PC-3 (cell line): Measurements from ENCODE around the gene PRDX6. TPM values are rescaled to one million over a fixed set of nuclear protein-coding genes. Genes with fewer than 3 reads are reported as not detected.
A peak's percentile ranks its signal among the peaks of the same experiment; 100 is the strongest.

Experiments used
- ATAC-seq: fragments of 200-7000 bp; cut with Tn5 transposase; 2 replicates; pipeline ENCODE4 v1.9.1; 2020; ENCODE audit warnings: mild to moderate bottlenecking, moderate library complexity
- BruUV-seq: library from RNA; stranded (reverse); fragments of 400-500 nt; replicated peaks from 2 replicates; lab custom pipeline; 2021; lab: Mats Ljungman, UMichigan
- CTCF ChIA-PET: fragments of 300-600 bp; sonication (Branson Sonifier 250); formaldehyde crosslinking; loops from one replicate; lab custom pipeline; 2022; ENCODE audit warnings: antibody characterized with exemption; lab: Charles Lee
- POLR2A ChIA-PET: fragments of 300-600 bp; sonication (Branson Sonifier 250); formaldehyde crosslinking; loops from one replicate; lab custom pipeline; 2022; ENCODE audit warnings: antibody characterized with exemption; ENCODE audit not compliant: unreplicated experiment; lab: Charles Lee
- DNase-seq: peaks from one replicate; pipeline ENCODE4 v3.0.0-alpha.2; 2015
- H2AFZ ChIP-seq: fragments of 300-600 bp; sonication (generic); 2 replicates; pipeline ENCODE4 v1.6.0; 2016; ENCODE audit warnings: antibody characterized with exemption, low read length
- H3F3A ChIP-seq: fragments of 300-600 bp; sonication (generic); one replicate; pipeline ENCODE4 v1.6.0; 2017; ENCODE audit warnings: antibody characterized with exemption, low read length, control low read depth, mild to moderate bottlenecking; ENCODE audit not compliant: unreplicated experiment
- H3K27ac ChIP-seq: fragments of 300-600 bp; sonication (generic); 2 replicates; pipeline ENCODE4 v1.5.1; 2016; ENCODE audit warnings: mild to moderate bottlenecking, low read length
- H3K27me3 ChIP-seq: fragments of 300-600 bp; sonication (generic); 2 replicates; pipeline ENCODE4 v1.6.1; 2016; ENCODE audit warnings: low read length, mixed read lengths
- H3K36me3 ChIP-seq: fragments of 300-600 bp; sonication (generic); 2 replicates; pipeline ENCODE4 v1.6.1; 2016; ENCODE audit warnings: low read depth, mixed run types, low read length, mixed read lengths
- H3K4me1 ChIP-seq: fragments of 300-600 bp; sonication (generic); 2 replicates; pipeline ENCODE4 v1.5.1; 2016; ENCODE audit warnings: low read length; ENCODE audit not compliant: insufficient read depth
- H3K4me2 ChIP-seq: fragments of 300-600 bp; sonication (generic); 2 replicates; pipeline ENCODE4 v1.6.0; 2016; ENCODE audit warnings: low read length
- H3K4me3 ChIP-seq: fragments of 300-600 bp; sonication (generic); 2 replicates; pipeline ENCODE4 v1.5.1; 2016; ENCODE audit warnings: mild to moderate bottlenecking, low read length, mixed read lengths
- H3K79me2 ChIP-seq: fragments of 300-600 bp; sonication (generic); 2 replicates; pipeline ENCODE4 v1.6.1; 2017; ENCODE audit warnings: low read length, mixed read lengths
- H3K9ac ChIP-seq: fragments of 300-600 bp; sonication (generic); 2 replicates; pipeline ENCODE4 v1.6.0; 2016; ENCODE audit warnings: mild to moderate bottlenecking, low read length
- H3K9me2 ChIP-seq: fragments of 300-600 bp; sonication (generic); replicated peaks from 2 replicates; pipeline ENCODE4 v1.6.1; 2016; ENCODE audit warnings: mixed run types, low read length, mixed read lengths
- H3K9me3 ChIP-seq: fragments of 300-600 bp; sonication (generic); 2 replicates; pipeline ENCODE4 v1.6.1; 2016; ENCODE audit warnings: low read length, mixed read lengths
- H4K20me1 ChIP-seq: fragments of 300-600 bp; sonication (generic); 2 replicates; pipeline ENCODE4 v1.6.1; 2016; ENCODE audit warnings: low read length, mixed read lengths
- CTCF ChIP-seq: fragments of 300-600 bp; sonication (generic); conservative IDR thresholded peaks from 2 replicates; pipeline ENCODE4 v1.5.1; 2017; ENCODE audit warnings: antibody characterized with exemption, low read depth, mild to moderate bottlenecking, low read length
- EZH2 ChIP-seq: fragments of 300-600 bp; sonication (generic); IDR thresholded peaks from one replicate; pipeline ENCODE4 v1.6.1; 2017; ENCODE audit warnings: antibody characterized with exemption, mild to moderate bottlenecking, low read length; ENCODE audit not compliant: unreplicated experiment
- EZH2phosphoT487 ChIP-seq: fragments of 300-600 bp; sonication (generic); IDR thresholded peaks from 2 replicates; pipeline ENCODE4 v1.6.1; 2018; ENCODE audit warnings: mild to moderate bottlenecking, antibody characterized with exemption, low read length, borderline replicate concordance
- intact Hi-C: fragments of 100-400 bp; cut with micrococcal nuclease; formaldehyde crosslinking; loops from 2 replicates; pipeline ENCODE4 v1.9.0; 2023
- total RNA-seq: library from RNA; depleted of rRNA; stranded (reverse); fragments of >200 nt; gene quantifications from 2 replicates; pipeline ENCODE4 v1.2.3, GENCODE V29; 2014

Gene PRDX6
- total RNA-seq, 1 experiment from 2014 or later = 829 TPM

GRCh38 chr1:173530795-173531693, 53.9 kb downstream of the PRDX6 start:
- H3K27me3 ChIP-seq = no peaks in the 10 kb centered on the region
- POLR2A ChIA-PET = interaction anchor here (0.5 to 0.6 kb wide), 2 partner anchors 148 to 166 kb away, joined by 3 to 4 read pairs; no protein-coding TSS in a partner anchor
- H3K9me2 ChIP-seq = no peaks in the 10 kb centered on the region
- H3K9me3 ChIP-seq = no peaks in the 10 kb centered on the region
- no peaks in the 10 kb centered on the region for H4K20me1 ChIP-seq
- H3K9ac ChIP-seq = no peak overlapping the region
- H2AFZ ChIP-seq = no peak overlapping the region
- H3K36me3 ChIP-seq = no peaks in the 10 kb centered on the region
- no peak for DNase-seq
- intact Hi-C loops = no loop called here
- H3K27ac ChIP-seq = no peak overlapping the region
- CTCF ChIA-PET = interaction anchor here (0.6 kb wide), 1 partner anchor 79 kb away, joined by 3 read pairs; no protein-coding TSS in a partner anchor
- H3K79me2 ChIP-seq = no peaks in the 10 kb centered on the region
- H3K4me3 ChIP-seq = no peak overlapping the region
- TF ChIP-seq EZH2 (no peak), EZH2phosphoT487 (no peak), CTCF (no peak)
- H3F3A ChIP-seq = no peaks in the 10 kb centered on the region
- ATAC-seq = no peak
- H3K4me1 ChIP-seq = no peaks in the 10 kb centered on the region
- H3K4me2 ChIP-seq = no peak overlapping the region
- BruUV-seq = no TSS peak

DNA sequence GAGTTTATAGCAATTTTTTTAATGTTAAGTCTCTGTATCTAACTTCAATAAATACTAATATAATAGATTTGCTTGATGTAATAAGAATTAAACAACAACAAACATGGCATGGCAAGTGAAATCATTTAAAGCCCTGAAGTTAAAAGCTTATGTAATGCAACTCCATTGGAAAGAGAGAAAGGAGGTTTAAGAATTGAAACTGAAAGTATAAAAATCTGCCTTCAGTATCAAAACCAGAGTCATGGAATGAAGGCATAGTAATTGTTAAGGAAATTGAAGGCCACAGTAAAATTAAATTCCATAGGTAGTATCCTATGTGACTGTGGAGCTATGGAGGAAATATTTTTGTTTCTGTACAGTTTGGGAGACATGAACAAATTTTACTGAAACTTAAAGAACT, 55.1 kb downstream of the PRDX6 start:
- H3K4me1 ChIP-seq = no peaks in the 10 kb centered on the region
- H3F3A ChIP-seq = no peaks in the 10 kb centered on the region
- H3K4me2 ChIP-seq = peak overlapping the region; percentile 10
- no peak for TF ChIP-seq EZH2phosphoT487
- TF ChIP-seq CTCF = no peak
- TF ChIP-seq EZH2 = no peak
- H3K9me2 ChIP-seq = no peaks in the 10 kb centered on the region
- ChIA-PET POLR2A (interaction anchor here (0.5 kb wide), 1 partner anchor 32 kb away, joined by 5 read pairs; no protein-coding TSS in a partner anchor), CTCF (interaction anchor here (0.6 kb wide), 1 partner anchor 200 kb away, joined by 8 read pairs; no protein-coding TSS in a partner anchor)
- no peak for ATAC-seq
- intact Hi-C loops = no loop called here
- H2AFZ ChIP-seq = peak overlapping the region; percentile 29
- H3K79me2 ChIP-seq = no peaks in the 10 kb centered on the region
- H4K20me1 ChIP-seq = no peaks in the 10 kb centered on the region
- no TSS peak for BruUV-seq
- no peaks in the 10 kb centered on the region for H3K9me3 ChIP-seq
- no peak overlapping the region for H3K27ac ChIP-seq
- H3K36me3 ChIP-seq = no peaks in the 10 kb centered on the region
- no peak for DNase-seq
- H3K4me3 ChIP-seq = no peak overlapping the region
- no peak overlapping the region for H3K9ac ChIP-seq
- H3K27me3 ChIP-seq = no peaks in the 10 kb centered on the region
